Hematopoietic multipotent progenitor cell treated with erythropoietin and hydrocortisone succinate and interleukin-3 and kit ligand, for 15 days (in vitro differentiated cells): ENCODE results near the gene CRYBG1.
A peak's percentile ranks its signal among the peaks of the same experiment; 100 is the strongest.

Experiments used
- DNase-seq: peaks from one replicate; pipeline ENCODE4 v3.0.0-alpha.2; 2015; ENCODE audit warnings: low spot score

CRYBG1 gene

DNA sequence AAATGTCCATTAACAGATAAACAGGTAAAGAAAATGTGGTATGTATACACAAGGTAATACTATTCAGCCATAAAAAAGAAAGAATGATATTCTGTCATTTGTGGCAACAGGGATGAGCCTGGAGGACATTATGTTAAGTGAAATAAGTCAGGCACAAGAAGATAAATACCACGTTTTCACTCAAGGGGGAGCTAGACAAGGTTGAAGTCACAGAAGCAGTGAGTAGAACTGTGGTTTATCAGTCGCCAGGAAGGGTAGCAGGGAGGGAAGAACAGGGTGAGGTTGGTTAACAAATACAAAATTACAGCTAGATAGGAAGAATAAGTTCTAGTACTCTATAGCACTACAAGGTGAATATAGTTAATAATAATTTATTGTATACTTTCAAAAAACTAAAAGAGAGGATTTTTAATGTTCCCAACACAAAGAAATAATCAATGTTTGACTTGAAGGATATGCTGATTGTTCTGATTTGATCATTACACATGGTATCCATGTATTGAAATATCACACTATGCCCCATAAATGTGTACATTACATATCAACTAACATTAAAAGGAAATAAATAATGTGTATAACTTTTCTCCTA is 247.7 kb downstream of the CRYBG1 start:
- DNase-seq = peak; percentile 62

DNA sequence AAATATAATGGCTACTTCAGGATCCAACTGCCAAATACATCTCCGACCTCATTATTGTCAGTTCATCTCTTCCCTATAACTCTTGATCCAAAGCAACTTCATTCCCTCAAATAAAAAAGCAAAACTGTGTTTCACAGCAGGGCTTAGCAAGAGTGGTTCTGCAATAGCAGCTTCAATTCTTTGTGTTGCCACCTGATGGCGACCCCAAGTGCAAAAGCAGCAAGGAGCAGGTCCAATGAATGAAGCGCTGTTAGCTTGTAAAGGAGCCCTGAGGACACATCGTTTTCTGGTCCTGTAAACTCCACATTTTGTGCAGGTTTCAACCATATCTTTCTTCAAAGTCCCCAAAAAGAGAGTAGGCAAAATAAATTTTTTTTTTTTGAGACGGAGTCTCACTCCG is 249.2 kb downstream of the CRYBG1 start:
- no peak for DNase-seq

DNA sequence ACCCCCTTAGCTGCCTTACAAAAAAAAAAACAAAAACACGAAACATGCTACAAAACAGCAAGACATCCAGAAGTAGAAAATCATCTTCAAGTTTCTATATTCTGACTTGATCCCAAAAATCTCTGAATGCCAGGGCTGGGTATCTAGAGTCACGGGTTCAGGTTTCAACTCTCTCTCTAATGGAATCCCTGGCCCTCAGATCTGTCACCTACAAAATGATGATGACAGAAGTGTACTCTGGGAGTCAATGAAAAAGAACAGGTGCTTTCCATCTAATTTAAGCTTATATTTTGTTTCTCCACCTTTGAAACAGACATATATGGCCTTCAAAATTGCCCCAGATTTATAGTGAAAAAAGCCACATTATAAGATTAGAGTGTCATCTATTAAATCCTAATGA is 250.5 kb downstream of the CRYBG1 start:
- DNase-seq = no peak

DNA sequence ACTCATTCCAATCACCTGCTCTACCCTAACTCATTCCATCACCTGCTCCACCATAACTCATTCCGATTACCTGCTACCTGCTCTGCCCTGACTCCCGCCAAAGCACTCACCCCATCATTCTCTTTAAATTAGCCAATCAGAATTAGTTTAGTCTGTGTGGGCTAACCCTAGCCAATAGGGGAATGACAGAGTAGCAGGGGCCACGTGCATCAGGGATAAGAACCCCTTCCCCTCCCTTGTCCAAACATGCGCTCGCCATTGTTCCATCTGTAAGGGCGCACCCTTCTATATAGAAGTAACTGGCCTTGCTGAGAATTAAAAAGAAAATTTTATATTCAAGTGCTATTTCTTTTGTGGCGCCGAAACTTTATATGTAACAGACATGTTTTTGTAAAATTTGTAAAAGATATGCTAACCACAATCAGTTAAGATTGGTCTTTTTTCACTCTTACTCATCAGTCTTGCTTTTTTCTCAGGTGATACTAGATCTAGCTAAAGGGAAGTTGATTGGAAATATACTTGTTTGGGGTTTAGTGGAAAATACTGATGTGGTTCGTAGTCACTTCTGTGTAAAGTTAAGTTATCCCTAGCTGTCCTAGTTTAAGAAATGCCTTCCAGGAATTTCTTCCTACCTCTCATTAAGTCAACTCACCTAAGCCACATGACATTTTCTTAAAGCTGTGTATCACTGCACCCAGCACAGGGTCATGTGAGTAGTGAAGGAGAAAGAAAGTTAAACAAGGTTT is 252.3 kb downstream of the CRYBG1 start:
- no peak for DNase-seq

DNA sequence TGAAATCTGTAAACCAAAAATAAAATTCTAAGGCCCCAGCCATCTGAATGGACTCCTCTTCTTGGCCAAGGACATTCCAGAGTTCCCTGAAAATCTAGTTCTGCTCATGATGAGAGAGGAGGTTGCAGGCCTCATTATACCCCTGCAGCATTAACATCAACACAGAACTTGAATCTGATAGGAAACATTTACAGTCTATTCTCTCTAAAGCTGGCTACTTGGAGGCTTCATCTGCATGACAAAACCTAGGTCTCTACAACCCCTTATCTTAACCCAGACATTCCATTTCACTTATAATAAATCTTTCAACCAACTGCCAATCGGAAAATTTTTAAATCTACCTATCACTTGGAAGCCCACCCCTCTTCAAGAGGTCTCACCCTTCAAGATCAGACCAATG is 253.1 kb downstream of the CRYBG1 start:
- no peak for DNase-seq

DNA sequence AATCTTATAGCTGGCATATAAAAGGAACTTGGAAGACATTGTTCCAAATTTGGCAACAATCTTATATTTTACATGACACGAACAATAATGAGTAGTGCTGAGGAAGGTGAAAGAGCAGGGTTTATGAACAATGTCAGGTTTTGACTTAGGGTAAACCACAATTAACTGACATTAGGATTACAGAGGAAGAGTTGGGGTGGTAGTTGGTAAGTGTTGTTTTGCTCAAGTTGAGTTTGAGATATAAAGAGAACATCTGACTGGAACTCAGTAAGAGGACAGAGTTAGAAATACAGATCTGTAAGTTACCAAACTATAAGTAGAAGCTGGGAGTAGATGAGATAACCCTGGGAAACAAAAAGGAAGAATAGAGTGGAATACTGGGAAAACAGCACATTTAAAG is 253.6 kb downstream of the CRYBG1 start:
- no peak for DNase-seq

DNA sequence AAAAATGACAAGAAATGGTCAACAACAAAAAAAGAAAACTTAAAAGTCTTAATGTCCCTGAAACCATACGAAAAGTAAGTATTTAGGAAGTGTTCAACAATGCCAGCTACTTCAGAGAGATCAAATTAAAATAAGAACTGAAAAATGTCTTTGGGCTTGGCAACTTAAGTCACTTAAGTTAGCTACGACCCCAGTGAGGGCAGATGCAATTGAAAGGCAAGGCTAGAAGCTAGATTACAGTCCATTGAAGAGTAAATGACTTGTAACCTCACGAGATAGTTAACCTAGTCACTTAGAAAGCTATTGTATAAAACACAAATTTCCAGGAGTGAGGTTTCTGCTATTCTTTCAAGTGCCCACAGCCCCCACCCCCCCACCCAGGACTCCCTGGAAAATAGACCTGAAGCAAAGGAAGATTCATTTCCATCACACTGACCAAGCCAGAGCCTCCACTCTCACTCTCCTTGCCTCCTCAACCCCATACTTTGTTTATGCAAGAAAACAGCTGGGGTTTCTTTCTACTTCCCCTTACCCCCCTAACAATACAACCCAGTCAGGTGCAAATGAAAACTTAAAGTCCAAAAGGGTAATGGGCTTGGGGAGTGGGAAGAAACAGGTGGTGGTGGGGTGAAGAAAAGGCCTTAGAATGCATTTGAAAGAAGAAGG is 254.2 kb downstream of the CRYBG1 start:
- DNase-seq = no peak

DNA sequence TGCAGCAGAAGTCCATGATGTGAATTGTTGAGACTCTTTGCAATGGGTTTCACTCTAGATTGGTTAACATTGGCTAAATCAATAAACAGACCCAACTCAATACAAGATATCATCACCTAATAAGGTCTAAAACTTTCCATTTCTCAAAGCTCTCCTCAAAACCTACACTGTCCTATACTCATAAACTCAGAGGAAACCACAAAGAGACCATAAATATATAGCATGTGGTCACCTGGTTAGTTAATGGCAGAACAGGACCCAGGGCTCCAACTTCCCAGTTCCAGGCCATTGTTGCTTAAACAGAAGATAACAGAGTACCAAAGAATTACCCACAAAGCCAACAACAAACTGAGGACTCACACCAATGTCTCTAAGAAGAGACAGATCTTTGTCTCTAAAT is 256.8 kb downstream of the CRYBG1 start:
- DNase-seq = no peak

DNA sequence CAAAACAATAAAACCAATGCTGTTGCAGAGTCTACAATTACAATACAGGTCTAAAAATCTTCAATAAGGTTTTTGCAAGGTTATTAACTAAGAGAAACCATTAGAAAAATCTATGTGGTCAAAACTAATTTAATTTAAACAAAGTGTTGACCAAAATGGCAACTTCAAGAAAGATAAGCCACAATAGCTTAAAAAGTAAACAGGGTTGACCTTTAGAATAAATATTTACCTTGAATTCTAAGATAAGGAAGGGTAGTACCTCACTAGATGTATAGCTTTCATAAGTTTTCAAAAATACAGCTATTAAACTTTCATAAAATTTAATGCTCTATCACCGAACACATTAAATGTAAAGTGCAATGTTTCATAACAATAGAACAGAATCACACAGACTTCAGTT is 257.3 kb downstream of the CRYBG1 start:
- no peak for DNase-seq

DNA sequence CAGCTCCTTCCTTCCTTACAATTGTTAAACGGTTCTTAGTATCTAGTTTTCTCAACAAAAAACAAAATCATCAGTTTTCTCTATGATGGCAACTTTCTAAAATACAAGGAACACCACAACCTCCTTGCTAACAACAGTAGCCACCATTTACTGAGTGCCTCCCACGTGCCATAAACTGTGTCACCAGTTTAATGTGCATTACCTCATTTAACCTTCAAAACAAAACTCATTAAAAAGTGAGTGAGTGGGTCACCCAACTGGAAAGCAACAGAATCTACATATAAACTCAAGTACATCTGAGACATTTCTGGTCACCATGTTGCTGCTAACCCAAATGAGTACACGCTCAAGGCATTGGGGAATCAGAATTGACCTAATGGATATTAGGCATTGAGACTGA is 257.8 kb downstream of the CRYBG1 start:
- DNase-seq = no peak

DNA sequence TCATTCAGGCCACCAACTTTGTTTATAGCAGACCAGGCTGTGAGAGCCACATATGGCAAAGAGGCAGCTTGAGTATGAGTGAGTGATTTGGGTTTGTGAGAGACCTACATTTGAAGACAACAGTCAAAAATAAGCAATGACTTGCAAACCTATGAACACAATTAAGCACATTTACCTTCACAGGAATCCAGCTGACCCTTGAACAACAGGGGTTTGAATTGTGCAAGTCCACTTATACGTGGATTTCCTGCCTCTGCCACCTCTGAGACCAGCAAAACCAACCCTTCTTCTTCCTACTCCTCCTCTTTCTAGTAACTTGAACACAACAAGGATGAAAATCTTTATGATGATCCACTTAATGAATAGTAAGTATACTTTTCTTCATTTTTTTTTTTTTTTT is 258.7 kb downstream of the CRYBG1 start:
- no peak for DNase-seq

DNA sequence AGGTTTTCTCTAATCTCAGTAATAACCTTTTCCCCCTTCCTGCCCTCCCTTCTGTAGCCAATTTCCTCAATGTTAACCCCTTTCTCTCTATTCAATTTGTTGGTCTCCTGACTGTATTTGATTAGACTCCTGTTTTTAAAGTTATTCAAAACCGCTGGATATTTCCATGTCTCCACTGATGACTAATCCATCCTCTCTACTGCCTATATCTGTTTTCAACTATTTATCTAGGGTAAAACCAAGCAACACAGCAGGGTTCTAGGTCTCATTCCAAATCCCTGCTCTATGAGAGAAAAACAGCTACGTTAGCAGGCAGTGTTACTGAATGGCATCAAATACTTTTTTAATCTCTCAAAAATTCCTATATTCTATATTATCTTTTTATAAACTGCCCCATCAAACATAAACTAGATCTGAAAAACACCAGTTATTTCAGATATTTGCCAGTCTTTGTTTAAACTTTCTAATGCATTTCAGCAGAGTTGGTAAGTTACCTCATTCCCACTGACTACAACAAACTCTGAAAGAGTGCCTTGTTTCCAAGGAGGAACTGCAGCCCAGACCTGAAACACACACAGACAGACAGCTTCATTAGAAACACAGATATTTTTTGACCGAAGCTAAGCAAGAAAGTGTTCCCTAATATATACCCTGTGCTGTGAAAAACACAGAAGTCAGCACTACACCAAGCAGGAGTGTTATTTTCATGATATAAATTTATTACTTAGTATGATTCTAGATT is 260.6 kb downstream of the CRYBG1 start:
- DNase-seq = no peak
